LoVo (cell line): ENCODE data around the gene DGKD.

Source experiments
- DNase-seq: peaks from one replicate; pipeline ENCODE4 v3.0.0-alpha.2; 2016; ENCODE audit warnings: low spot score

The DGKD gene

GRCh38 chr2:233476651-233477547 is 122.6 kb downstream of the DGKD start:
- DNase-seq: no peak

- no peak for DNase-seq
Measured at GRCh38 chr2:233477548-233478433, 123.5 kb downstream of the DGKD start.

DNA sequence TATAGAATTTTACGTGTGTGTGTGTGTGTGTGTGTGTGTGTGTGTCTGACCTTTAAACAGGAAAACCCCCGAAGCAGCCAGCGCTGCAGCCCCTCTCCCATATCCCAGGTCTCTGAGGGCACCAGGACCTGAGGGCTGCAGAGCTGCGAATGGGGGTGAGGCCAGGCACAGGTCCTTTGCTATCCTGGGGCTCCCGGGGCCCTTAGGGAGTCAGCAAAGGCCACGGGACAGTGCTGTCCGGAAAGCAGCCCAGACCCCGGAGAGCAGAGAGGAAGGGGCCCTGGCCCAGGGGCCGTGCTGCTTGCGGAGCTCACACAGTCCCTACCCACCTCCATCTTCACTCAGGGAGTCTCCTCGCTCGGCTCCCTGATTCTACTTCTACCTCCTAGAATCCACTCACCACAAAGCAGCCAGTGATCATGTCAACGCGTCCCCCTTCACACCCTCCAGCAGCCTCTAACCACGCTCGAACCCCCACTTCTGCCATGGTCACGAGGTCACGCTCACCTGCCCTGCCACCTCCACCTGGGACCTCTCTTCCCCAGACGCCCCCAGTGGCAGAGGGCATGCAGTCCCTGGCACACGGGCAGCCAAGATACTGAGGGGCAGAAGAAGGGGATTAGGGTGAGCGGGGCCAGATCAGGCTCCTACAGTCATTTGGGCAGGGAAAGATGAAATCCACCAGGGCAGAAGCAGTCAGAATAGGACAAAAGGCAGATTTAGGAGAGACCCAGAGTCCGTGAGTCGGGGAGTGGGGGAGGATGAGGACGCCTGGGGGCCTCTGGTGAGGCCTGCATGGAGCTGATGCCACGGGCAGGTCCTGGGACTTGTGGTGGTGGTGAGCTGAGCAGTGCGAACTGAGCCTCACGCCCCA is 125.6 kb downstream of the DGKD start:
- no peak for DNase-seq

GRCh38 chr2:233480490-233481202 is 126.4 kb downstream of the DGKD start:
- DNase-seq: no peak

DNA sequence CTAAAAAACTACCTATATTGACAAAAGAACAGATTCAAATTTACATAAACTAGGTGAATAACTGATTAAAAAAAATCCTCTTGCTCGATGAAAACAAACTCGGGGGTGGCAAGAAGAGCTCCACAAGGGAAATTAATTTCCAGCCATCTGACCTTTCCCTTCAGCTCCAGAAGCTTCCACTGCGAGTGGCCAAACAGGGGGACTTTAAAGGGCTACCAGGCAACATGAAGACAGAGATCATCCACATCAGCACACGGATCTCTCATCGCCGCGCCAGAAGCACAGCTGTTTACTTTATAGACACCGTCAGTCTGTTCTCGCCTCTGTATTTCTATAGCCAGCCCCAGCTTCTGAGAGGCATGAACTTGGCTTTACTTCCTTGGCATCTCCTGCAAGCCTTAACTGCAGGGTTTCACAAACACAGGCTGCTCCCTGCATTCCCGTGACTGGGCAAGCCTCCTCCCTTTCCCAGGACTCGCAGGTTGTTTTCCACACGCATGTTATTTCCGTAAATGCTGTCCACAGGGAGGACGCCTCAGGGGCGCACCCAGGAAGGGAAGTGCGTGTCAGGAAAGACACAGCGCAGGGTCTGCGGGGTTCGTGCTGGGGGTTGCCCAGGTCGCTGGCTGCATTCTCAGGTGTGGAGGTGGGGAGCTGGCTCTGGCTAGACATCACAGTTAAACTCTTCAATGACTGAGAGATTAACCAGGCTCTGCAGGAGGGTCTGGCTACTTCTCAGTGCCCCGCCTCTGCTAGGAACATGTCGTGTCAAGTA is 127.3 kb downstream of the DGKD start:
- DNase-seq: no peak

GRCh38 chr2:233482616-233483015 is 128.3 kb downstream of the DGKD start:
- DNase-seq: no peak

DNA sequence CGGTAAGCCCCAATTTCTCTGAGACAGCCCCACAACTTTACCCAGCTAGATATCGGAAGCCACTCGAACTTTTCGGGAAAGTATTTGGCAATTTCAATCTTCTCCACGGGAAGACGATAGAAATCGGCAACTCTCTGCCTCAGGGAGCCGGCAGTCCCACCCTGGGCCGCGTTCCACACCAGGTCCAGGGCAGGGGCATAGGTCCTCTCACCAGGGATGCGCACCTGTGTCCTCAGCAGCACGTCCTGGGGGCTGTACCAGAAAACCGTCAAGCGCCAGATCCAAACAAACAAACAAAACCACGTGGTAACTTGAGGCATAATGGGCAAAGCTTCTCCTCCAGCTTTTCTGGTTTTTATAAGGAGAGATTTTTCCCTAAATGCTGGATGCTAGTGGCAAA is 131.4 kb downstream of the DGKD start:
- DNase-seq: no peak

GRCh38 chr2:233486357-233486756 is 132.1 kb downstream of the DGKD start:
- DNase-seq: no peak

- DNase-seq: peak; percentile 61
Measured at GRCh38 chr2:233486778-233487552, 132.7 kb downstream of the DGKD start.

DNA sequence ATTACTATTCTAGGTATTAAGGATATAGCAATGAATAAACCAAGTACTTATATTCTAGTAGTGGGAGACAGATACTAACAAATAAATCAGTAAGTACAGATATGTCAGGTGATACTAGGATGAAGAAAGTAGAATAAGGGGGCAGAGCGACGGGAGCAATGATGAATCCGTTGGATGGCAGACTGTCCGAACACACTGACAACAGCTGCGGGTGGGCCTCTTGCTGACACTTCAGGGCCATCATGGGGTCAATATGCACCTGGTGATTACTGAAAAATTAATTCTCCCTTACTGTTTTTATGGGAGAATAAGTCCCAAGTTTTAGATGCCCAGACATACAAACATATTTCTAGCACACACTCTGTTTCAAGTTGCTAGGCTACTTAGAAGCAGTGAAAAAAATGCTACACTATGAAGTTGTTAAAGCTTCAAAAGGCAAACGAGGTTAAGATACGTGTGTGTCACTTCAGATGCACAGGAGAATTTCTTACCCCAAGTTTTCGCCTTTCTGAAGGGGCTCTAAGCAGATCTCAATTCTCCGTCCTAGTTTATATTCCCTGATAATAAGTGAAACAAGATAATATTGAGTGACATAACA is 133.6 kb downstream of the DGKD start:
- DNase-seq: no peak

DNA sequence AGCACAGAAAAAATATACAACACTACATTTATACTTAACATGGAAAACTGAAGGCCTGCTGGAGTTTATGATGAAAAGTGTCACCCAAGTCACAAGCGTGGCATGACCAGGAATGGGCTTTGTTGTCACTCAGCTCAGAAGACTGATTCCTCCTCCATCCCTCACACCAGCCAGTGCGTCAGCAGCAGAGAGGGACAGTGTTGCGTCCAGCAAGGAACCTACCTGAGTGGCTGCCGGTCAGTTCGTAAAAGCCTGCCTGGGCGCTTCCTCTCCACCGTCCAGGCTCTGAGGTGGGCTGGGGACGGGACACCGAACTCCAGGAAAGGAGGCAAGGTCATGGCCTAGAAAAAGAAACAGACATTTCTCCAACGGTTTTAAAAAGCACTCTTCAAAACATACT is 134.8 kb downstream of the DGKD start:
- DNase-seq: no peak

DNA sequence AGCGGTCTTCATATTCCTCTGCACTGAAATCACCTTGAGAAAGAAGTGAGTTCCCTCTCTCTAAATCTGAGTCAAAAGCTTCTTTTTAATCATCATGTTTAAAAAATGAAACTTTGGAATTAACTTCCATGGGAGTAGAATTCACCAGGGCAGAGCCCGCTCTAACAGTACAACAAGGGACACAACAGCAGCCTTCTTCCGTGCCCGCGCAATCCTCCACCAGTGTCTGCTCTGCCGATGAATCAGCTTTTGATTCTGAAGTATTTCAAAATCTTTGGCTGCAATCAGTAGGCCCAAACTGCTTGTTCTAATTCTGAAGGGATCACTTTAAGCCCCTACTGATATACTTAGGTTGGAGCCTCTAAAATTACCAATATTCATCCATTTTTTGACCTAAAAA is 135.4 kb downstream of the DGKD start:
- DNase-seq: no peak

GRCh38 chr2:233490831-233491230 is 136.5 kb downstream of the DGKD start:
- DNase-seq: no peak

DNA sequence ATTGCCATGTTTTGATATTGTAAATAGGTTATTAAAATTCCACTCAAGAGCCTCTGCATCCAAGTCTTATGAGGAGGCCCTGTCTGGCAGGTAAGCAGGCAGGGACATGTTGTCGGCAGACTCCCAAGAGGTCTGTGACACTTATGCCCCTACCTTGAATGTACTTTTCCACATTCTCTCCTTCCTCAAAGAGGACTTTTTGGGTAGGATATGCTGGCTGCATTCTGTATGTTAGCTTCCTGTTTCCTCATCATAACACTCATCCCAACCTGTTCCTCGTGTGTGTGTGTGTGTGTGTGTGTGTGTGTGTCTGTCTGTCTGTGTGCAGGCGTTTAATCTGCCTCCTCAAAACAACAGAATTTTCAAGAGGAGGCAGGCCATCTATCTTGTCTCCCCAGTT is 137.0 kb downstream of the DGKD start:
- no peak for DNase-seq

GRCh38 chr2:233492078-233492477 is 137.8 kb downstream of the DGKD start:
- DNase-seq: no peak

DNA sequence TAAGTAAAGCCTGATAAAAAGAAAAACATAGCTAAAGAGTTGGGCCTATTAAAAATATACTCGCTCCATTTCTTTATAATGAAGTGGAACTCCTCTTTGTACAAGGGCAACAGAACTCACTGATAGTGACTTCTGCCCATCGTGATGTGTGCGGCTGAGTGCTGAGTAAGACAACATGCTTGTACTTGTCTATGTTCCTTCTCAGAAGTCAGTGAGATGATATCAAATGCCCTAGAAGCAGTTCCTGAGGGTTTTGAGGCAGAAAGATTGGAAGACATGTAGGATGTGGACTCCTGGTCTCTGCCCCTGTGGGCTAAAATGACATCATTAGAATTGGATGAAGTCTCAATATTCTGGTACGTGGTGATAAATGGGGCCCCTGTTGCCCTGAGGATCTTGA is 138.5 kb downstream of the DGKD start:
- no peak for DNase-seq

DNA sequence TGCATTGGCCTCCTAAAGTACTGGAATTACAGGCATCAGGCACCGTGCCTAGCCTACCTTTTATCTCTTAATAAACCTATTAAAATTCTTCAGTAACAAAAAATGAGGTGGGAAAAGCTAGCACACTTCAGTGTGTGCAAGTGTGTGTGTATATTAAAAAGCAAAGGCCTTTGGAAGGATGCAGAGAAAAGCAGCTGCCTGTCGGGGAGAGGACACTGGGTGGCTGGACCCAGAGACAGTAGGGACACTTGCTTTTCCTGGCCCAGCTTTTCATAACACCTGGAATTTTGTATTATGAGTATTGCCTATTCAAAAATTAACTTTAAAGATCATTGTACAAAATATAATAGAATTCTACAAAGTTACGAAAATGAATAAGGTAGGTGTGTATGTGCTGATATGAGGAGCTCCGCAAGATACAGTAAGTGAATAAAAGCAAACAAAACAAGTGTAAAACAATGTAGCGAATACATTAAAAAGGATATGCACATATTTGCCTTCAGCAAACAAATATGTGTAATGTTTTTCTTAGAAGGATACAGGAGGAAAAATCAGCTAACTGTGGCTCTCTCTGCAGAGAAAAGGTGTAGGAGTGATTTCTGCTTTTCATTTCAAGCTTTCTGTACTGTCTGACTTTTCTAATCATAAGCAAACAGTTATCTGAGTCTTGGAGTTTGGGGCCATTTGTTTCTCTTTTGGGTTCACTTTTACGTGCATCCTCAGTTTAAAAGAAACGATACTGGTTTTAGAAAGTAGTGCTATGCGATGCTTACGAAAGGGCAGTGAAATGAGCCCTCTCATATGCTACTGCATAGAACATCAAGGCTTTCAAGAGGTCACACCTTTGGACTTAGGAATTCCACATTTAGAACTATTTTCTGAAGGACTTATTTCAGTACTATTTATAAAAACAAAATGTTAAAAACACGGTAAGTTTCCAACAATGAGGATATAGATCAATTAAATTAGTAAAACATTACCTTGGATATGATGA is 141.5 kb downstream of the DGKD start:
- no peak for DNase-seq

GRCh38 chr2:233497692-233498091 is 143.4 kb downstream of the DGKD start:
- DNase-seq: no peak
